Ishikawa (cell line): ENCODE measurements around the gene CDH23.

Experiments
- CEBPB ChIP-seq: IDR thresholded peaks from 2 replicates; pipeline ENCODE4 v1.6.1; 2012
- CREB1 ChIP-seq: IDR thresholded peaks from 2 replicates; pipeline ENCODE4 v1.6.1; 2012; ENCODE audit warnings: low read depth
- EGR1 ChIP-seq: IDR thresholded peaks from 2 replicates; pipeline ENCODE4 v1.6.1; 2012
- EP300 ChIP-seq: IDR thresholded peaks from 2 replicates; pipeline ENCODE4 v1.6.1; 2012; ENCODE audit warnings: borderline replicate concordance
- FOXM1 ChIP-seq: IDR thresholded peaks from 2 replicates; pipeline ENCODE4 v1.6.1; 2012; ENCODE audit warnings: low read depth, borderline replicate concordance
- MAX ChIP-seq: IDR thresholded peaks from 2 replicates; pipeline ENCODE4 v1.6.1; 2012
- NFIC ChIP-seq: IDR thresholded peaks from 2 replicates; pipeline ENCODE4 v1.6.1; 2012
- RAD21 ChIP-seq: IDR thresholded peaks from 2 replicates; pipeline ENCODE4 v1.6.1; 2012; ENCODE audit warnings: low read depth
- REST ChIP-seq: IDR thresholded peaks from 2 replicates; pipeline ENCODE4 v1.6.1; 2012; ENCODE audit warnings: low read depth, mild to moderate bottlenecking
- TAF1 ChIP-seq: IDR thresholded peaks from 2 replicates; pipeline ENCODE4 v1.6.1; 2012; ENCODE audit warnings: low read depth, mild to moderate bottlenecking
- TEAD4 ChIP-seq: IDR thresholded peaks from 2 replicates; pipeline ENCODE4 v1.6.1; 2012
- USF1 ChIP-seq: IDR thresholded peaks from 2 replicates; pipeline ENCODE4 v1.6.1; 2012
- YY1 ChIP-seq: IDR thresholded peaks from 2 replicates; pipeline ENCODE4 v1.6.1; 2012; ENCODE audit warnings: low read depth
- ZBTB7A ChIP-seq: IDR thresholded peaks from 2 replicates; pipeline ENCODE4 v1.6.1; 2012; ENCODE audit warnings: low read depth

GRCh38 chr10:71610651-71611050 is 213.9 kb downstream of the CDH23 start:
- TF ChIP-seq REST (no peak), YY1 (no peak), CEBPB (no peak), TAF1 (no peak), CREB1 (no peak), MAX (no peak), NFIC (no peak), EP300 (no peak), EGR1 (no peak), RAD21 (no peak), ZBTB7A (no peak), USF1 (no peak), TEAD4 (no peak), FOXM1 (no peak)
